Chondrocyte (in vitro differentiated cells): Measurements from ENCODE around the gene TIPRL. TPM values are rescaled to one million over a fixed set of nuclear protein-coding genes. Genes with fewer than 3 reads are reported as not detected.

ENCODE experiments used
- DNase-seq: peaks from one replicate; pipeline ENCODE4 v3.0.0; 2021; ENCODE audit warnings: mixed read lengths, low spot score
- H3K27ac Mint-ChIP-seq: one replicate; pipeline ENCODE4 v1.8.0; 2021; ENCODE audit warnings: mild to moderate bottlenecking, moderate library complexity, mixed read lengths; ENCODE audit not compliant: unreplicated experiment
- H3K27me3 Mint-ChIP-seq: 2 replicates; pipeline ENCODE4 v1.8.0; 2021; ENCODE audit warnings: low read depth, mixed read lengths
- H3K36me3 Mint-ChIP-seq: 2 replicates; pipeline ENCODE4 v1.8.0; 2021; ENCODE audit warnings: low read depth, mixed read lengths
- H3K4me1 Mint-ChIP-seq: 2 replicates; pipeline ENCODE4 v1.8.0; 2021; ENCODE audit warnings: low read depth, mild to moderate bottlenecking, mixed read lengths
- H3K4me3 Mint-ChIP-seq: one replicate; pipeline ENCODE4 v1.8.0; 2021; ENCODE audit warnings: mild to moderate bottlenecking, moderate library complexity, mixed read lengths; ENCODE audit not compliant: unreplicated experiment
- H3K9me3 Mint-ChIP-seq: 2 replicates; pipeline ENCODE4 v1.8.0; 2021; ENCODE audit warnings: low read depth, mixed read lengths
- CTCF ChIP-seq: fragments of 200-600 bp; sonication (generic); IDR thresholded peaks from 2 replicates; pipeline ENCODE4 v1.5.0; 2021; ENCODE audit warnings: antibody characterized with exemption, mild to moderate bottlenecking, moderate library complexity
- total RNA-seq: library from RNA; stranded (reverse); gene quantifications from 3 replicates; pipeline ENCODE4 v1.2.1, GENCODE V29; 2021

TIPRL gene
- total RNA-seq, 1 donor from 2014 or later = 37.4 TPM

GRCh38 chr1:168234846-168235547 lies 56.2 kb downstream of the TIPRL start:
- no peak for DNase-seq
- peaks cover 35% of the 10 kb centered on the region for H3K36me3 Mint-ChIP-seq
- no peak overlapping the region for H3K4me3 Mint-ChIP-seq
- peaks cover 41% of the 10 kb centered on the region for H3K4me1 Mint-ChIP-seq
- TF ChIP-seq CTCF = peak; percentile 79
- H3K27ac Mint-ChIP-seq = peak overlapping the region; percentile 52
- H3K9me3 Mint-ChIP-seq = no peaks in the 10 kb centered on the region
- no peaks in the 10 kb centered on the region for H3K27me3 Mint-ChIP-seq

DNA sequence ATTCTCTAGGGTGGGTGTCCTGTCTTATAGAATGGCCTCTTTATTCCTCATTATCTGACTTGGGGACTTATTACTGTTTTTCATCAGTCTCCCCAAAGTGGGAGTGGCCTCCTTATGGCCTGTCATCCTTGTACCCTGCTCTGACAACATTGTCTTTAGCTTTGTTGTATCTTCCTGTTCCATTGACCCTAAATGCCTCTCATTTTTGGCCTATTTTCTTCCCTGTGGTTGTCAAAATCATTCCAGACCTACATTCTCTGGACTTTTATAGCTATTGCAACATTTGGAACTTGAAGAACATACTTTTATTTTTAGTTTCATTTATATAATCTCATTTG lies 56.8 kb downstream of the TIPRL start:
- H3K9me3 Mint-ChIP-seq = no peaks in the 10 kb centered on the region
- peak overlapping the region; percentile 52 for H3K27ac Mint-ChIP-seq
- no peak for DNase-seq
- H3K36me3 Mint-ChIP-seq = peaks cover 39% of the 10 kb centered on the region
- peaks cover 39% of the 10 kb centered on the region for H3K4me1 Mint-ChIP-seq
- peak; percentile 22 for TF ChIP-seq CTCF
- no peak overlapping the region for H3K4me3 Mint-ChIP-seq
- H3K27me3 Mint-ChIP-seq = no peaks in the 10 kb centered on the region

- no peak for DNase-seq
- Mint-ChIP-seq H3K4me3 (no peak overlapping the region), H3K36me3 (peaks cover 39% of the 10 kb centered on the region), H3K4me1 (peaks cover 34% of the 10 kb centered on the region), H3K27me3 (no peaks in the 10 kb centered on the region), H3K9me3 (no peaks in the 10 kb centered on the region), H3K27ac (no peak overlapping the region)
- TF ChIP-seq CTCF = no peak
These were observed 57.2 kb downstream of the TIPRL start for GRCh38 chr1:168235937-168236336.

GRCh38 chr1:168236836-168237611 lies 58.3 kb downstream of the TIPRL start:
- peak overlapping the region; percentile 12 for H3K27ac Mint-ChIP-seq
- no peaks in the 10 kb centered on the region for H3K27me3 Mint-ChIP-seq
- peaks cover 29% of the 10 kb centered on the region for H3K4me1 Mint-ChIP-seq

More at GRCh38 chr1:168236836-168237611, 58.3 kb downstream of the TIPRL start:
- DNase-seq = no peak
- H3K36me3 Mint-ChIP-seq = peaks cover 40% of the 10 kb centered on the region
- H3K4me3 Mint-ChIP-seq = no peak overlapping the region
- H3K9me3 Mint-ChIP-seq = no peaks in the 10 kb centered on the region
- TF ChIP-seq CTCF = no peak
